Inflammatory macrophage (primary cell): ENCODE data around the gene NCBP2L.
"Not testable (repeated sequence)": the region's sequence is repeated elsewhere in the genome, so short reads cannot be mapped to it uniquely, and the experiment has no call there.

Experiments used
- DNase-seq, 2 donors: peaks; one replicate each; pipeline ENCODE4 v3.0.0-alpha.2; 2020 to 2022

Gene NCBP2L

DNA sequence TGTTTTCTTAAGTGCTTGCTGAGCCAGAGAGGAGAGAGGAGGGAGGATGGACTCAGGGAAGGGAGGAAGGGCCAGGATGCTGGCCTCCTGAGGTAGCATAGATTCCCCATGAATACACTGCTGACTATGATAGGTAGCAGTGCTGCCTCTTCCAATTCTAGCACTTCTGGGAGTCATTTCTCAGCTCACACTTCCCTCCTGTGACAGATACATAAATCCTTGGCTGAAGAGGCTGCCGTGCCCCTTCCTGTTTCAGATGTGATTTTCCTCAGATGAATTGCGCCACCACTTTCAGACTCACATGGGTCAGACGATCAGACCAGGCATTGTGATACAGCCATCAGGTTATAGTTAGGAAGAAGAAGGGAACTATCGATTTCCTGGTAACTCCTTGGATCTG is 24.3 kb upstream of the NCBP2L start:
- peak; percentile 40 to 46 for DNase-seq

- DNase-seq, result no peak
Observed at GRCh38 chrX:107755721-107756120, 21.8 kb upstream of the NCBP2L start.

DNA sequence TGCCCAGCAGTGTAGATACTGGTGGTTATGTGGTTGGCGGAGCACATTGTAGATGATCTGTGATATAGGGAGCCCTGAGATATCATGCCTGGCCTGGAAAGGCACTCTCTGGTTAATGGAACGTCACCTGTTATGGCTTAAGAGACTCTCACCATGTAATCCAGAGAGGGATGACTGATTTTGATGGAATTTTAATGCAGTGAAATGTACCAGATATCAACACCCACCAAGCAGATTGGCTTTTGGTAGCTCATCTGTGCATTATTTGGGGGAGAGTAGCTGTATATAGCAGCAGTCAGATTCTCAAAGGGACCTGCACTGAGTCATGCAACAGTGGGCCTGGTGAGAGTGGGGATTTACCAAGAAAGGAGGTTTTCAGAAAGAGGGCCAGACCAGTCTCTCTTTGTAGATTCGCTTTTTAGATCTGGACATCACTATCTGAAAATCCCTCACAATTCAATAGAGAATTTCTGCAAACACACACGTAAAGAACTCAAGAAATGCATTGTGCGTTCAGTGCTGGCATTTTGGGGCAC is 19.2 kb upstream of the NCBP2L start:
- no peak for DNase-seq

DNA sequence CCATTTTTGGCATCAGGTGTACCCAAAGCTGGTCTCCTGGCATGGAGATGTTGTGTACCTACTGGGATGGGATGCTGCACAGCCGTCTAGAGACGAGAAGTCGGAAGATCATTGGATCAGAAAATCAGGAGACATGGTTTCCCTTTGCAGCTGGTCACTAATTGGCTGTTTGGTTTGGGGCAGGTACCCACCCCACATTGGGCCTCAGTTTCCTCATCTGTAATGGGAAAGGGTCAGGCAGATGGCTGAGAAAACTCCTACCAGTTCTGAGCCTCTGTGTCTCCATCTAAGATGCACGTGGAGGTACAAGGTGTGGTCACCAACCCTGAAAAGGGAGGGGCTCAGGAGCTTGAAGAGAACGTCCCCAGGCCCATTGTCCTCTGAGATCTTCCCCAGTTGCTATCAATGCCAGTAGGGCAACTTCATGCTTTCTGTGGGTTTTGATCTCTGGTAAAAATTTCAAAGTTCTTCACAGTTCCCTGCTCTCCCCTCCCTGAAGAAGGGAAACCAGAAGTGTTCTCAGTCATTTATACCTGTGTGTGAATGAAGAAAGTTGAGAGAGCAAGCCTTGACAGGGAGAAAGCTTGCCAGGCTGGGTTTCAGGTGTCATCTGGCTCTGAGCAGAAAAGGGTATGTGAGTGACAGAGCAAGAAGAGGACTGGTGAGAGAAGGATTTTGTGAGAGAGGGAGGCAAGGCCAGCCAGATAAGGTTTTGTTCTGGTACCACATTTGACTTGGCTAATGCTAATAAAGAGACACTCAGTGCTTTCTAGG is 17.0 kb upstream of the NCBP2L start:
- no peak for DNase-seq

DNA sequence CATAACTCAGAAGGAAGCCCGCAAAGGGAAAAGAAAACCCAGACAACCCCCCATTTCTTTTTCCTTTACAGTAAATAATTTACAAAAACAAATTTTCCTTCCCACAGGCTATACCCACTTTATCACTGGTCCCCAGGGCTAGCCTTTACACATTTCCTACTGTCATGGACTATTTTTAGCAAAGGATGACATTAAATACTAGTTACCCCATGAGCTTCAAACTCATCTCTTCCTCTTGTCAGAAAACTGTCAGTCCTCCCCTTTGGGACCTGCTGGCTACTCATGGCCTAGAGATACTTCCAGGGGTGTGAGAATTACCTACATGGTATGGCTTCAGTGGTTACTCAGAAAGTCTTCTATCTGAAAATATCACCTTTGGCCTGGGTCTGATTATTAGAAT is 13.9 kb upstream of the NCBP2L start:
- DNase-seq, result no peak

DNA sequence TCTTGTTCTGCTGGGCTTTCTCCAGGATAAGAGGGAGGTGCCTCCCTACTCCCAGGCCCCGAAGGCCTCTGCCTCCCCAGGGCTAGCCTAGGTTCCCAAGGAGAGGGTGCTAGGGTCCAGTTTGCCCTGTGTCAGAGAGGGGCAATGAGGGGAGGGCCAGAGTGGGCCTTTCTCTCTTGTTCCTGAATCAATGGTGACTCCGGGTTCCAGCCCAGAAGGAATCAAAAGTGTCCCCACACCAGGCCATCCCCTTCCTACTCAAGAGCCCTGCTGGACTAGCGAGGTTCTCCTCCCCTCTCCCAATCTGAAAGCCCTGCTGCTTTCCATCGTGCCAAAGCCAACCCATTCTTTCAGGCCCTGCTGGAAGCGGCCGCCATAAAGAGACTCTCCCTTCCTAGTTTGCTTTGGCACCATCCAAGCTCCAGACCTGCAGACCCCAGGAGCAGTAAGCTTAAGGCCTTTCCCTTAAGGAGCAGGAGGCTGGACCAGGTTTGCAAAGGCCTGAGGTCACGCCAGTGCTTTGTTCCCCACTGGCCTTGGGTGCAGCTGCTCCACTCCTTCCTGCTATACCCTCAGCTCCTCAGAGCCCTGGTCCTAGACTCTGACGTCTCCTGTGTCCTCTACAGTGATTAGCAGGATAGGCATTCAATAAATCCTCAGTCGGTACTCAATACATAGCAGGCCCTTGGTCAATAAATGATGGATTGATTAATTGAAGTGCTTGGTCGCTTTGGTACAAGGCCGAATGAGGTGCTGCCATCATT is 12.5 kb upstream of the NCBP2L start:
- DNase-seq, result no peak

DNA sequence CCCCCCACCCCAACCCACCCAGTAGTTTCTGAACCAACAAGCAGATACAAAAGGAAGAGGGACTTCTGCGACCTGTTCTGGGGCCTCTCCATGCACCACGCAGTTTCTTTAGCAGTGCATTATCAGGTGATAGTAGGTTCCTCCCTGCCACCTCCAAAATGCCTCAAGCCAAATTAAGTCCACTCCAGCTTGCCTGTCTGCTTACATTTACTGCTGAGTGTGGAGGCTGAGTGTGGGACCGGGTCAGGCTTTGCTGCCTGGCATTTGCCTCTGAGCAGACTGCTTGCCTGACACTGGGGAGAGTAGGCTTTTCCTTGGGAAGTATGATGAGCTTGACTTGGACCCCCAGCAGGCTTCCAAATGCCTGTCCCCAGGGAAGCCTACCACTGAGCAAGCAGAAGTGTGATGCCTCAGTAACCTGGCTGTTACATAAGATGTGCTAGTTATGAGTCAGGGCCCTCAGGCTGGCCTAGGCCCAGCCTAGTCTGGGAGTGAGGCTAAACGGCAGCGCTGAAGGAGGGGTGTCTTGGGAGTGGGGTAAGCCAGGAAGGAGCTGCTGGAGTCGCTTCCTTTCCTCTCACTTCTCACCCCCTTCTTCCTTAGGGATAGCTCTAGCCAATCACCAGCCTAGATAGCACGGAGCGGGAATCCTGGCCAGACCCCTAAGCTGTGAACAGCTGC is 10.9 kb upstream of the NCBP2L start:
- DNase-seq, result no peak

GRCh38 chrX:107768051-107768450 is 9.5 kb upstream of the NCBP2L start:
- DNase-seq, result no peak

GRCh38 chrX:107769581-107770317 is 7.8 kb upstream of the NCBP2L start:
- no peak for DNase-seq

DNA sequence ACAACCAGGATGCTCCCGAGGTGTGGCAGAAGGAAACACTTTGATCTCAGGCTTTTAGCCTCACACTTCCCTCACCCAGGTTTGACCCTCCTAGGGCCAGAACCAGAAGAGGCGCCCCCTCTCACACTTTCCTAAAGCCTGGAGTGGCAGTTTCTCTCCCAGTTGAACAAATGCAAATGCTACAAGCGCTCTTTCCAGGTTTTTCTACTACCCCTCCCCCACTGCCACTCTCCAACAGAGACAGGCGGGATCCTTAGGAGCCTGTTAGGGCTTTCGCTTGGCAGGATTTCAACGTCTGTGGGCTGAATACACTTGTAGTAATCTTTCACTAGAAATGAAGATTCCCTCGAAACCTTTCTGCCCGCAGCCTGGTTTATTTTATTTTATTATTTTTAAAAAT is 4.3 kb upstream of the NCBP2L start:
- no peak for DNase-seq

GRCh38 chrX:107773906-107774435 is 3.6 kb upstream of the NCBP2L start:
- DNase-seq, result no peak

DNA sequence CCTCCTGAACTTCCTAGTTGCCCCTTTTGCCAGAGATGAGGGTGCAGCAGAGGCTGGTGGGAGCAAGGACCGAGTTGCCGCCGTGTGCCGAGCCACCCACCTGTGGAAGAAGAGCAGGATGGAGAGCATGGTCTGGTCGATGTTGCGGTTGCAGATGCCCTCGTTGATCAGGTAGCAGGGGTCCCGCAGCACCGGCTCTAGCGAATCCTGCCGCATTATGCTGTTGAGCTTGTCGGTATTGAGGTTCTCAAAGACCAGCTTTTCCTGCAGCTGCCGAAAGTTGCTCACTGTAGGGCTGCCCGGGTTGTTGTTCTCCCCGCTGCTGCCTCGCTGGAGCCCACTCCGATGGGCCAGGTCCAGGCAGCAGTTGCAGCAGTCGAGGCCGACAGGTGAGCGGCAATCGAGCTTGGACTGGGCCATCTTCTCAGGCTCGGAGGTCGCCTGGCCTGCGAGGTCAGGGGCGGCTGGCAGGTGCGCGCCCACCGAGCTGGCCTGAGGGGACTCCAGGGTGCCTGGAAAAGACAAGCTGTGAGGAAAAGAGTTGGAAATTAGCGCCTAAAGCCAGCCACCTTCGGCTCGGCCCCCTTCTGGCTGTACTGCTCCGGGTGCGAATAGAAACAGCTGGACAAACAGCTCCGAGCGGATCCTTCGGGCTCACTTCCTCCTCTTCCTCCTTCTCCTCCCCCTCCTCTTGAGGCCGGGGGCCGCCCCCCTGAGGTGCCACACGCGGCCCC is 2.4 kb upstream of the NCBP2L start:
- DNase-seq, result peak in 1 of 2 donors; percentile 1

- DNase-seq, result peak; percentile 25 to 33
Observed at GRCh38 chrX:107775734-107776511, 1.6 kb upstream of the NCBP2L start, which contains the start of gene TSC22D3. TSS of gene TSC22D3 (minus strand) at chrX:107775787. CDS start at chrX:107775419, 368 bp downstream.

DNA sequence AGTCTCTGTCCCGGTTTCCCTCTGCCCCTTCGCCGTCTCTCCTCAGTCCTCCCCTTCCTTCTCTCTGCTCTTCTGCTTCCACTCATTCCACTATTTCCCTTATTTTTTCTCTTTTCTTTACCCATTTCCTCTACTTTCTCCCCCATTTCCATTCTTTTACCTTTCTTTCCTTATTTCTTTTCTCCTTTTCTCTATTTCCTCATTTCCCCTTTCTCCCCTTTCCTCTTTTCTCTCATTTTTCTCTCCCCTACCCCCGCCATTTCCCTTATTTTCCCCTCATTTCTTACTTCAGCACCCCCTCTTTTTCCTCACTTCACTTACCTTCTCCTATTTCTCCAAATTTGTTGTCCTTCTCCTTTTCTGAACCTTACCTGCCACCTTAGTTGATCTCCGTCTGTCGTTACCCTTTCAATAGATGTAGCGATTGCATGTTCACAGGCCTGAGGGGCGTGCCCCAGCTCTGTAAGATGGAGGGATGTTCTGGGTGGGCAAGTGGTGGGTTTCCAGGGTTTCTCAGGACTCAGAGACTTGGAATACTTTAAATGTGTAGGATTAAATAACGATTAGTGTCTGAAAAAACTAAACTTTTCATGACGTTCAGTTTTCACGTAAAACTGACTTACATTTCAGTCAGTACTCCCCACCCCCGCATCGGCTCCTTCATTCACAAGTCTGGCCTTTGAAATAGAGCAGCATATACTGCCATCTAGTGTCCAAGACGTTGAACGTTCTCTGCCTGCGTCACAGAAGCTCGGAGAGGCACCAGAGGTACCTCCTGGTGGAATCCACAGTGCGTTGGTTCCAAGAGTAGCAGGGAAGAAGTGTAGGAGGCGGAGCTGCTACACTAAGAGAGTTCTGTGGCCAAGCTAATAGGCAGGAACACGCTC is 641 bp upstream of the NCBP2L start:
- DNase-seq, result peak; percentile 83 to 87

DNA sequence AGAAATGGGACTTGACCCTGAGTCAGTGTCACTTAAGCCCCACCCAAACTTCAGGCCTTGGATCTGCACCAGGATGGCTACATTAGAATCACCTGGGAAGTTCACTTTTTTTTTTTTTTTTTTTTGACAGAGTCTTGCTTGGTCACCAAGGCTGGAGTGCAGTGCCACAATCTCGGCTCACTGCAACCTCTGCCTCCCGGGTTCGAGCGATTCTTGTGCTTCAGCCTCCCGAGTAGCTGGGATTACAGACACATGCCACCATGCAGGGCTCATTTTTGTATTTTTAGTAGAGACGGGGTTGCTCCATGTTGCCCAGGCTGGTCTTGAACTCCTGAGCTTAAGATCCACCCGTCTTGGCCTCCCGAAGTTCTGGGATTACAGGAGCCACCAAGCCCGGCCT is 3.0 kb downstream of the NCBP2L start:
- no peak for DNase-seq

DNA sequence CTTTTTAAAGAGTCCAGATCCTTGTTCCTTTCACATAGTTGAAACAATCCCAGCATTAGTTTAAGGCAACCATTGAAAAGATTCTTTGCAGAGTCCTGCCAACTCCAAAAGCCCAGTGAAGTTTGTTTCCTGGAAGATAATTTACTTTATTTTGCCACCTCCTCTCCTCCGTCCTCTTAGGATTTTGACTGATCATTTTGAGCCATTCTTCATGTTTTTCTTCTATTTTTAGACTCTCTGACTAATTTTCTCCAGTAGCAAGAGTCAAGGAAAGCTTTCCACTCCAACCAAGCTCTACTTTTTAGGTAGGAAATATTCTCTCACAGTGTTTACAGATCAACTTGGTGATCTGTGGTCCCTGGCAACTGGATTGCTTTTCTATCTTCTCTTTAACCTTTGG is 10.3 kb downstream of the NCBP2L start:
- no peak for DNase-seq

- peak in 1 of 2 donors; percentile 20 for DNase-seq
Observed at GRCh38 chrX:107804427-107804826, 26.9 kb downstream of the NCBP2L start.

DNA sequence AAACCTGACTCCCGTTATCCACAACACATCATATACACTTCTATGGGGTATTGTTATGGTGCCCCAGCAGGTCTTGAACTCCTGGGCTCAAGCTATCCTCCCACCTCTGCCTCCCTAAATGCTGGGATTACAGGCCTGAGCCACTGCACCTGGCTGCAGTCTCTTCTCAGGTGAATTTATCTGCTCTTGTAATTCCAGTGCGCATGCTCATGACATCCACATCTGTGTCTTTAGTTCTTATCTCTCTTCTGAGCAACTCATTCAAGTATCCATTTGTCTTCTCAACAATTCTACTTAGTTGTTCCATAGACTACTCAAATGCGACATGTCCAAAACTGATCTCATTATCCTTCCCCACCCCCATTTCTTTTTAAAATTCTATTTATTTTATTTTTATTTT is 27.6 kb downstream of the NCBP2L start:
- DNase-seq, result no peak

DNA sequence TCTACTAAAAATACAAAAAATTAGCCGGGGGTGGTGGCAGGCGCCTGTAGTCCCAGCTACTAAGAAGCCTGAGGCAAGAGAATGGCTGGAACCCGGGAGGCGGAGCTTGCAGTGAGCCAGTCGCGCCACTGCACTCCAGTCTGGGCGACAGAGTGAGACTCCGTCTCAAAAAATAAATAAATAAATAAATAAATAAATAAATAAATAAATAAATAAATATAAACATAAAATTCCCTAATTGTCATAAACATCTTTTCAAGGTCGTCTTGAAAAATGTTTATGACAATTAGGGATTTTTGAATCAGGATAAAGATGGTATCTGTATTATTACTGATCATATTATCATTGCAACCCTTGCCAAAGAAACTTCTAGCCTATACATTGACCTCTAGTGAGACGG is 32.5 kb downstream of the NCBP2L start:
- DNase-seq, result not testable (repeated sequence)
